NOMO-1 treated with dmso at 0.1 percent for 144 hours (cell line): Measurements from ENCODE around the gene HELT.
"Not testable (repeated sequence)": the region's sequence is repeated elsewhere in the genome, so short reads cannot be mapped to it uniquely, and the experiment has no call there.

Experiments used
- DNase-seq: peaks from one replicate; lab custom pipeline; 2025; ENCODE audit not compliant: unreplicated experiment; lab: John Stamatoyannopoulos, UW

HELT gene

GRCh38 chr4:185035284-185035683 lies 17.0 kb downstream of the HELT start:
- DNase-seq = no peak

GRCh38 chr4:185036019-185036418 lies 17.7 kb downstream of the HELT start:
- DNase-seq = no peak

- no peak for DNase-seq
These were observed 18.6 kb downstream of the HELT start for GRCh38 chr4:185036842-185037241.

GRCh38 chr4:185039508-185040273 lies 21.4 kb downstream of the HELT start:
- DNase-seq = peak; percentile 64

GRCh38 chr4:185040523-185040922 lies 22.2 kb downstream of the HELT start:
- no peak for DNase-seq

GRCh38 chr4:185050286-185050685 lies 32.0 kb downstream of the HELT start:
- not testable (repeated sequence) for DNase-seq

- not testable (repeated sequence) for DNase-seq
These were observed 33.0 kb downstream of the HELT start for GRCh38 chr4:185051283-185051682.

GRCh38 chr4:185053746-185054145 lies 35.5 kb downstream of the HELT start:
- DNase-seq = no peak

- DNase-seq = no peak
These were observed 36.0 kb downstream of the HELT start for GRCh38 chr4:185054272-185054671.

- no peak for DNase-seq
These were observed 36.6 kb downstream of the HELT start for GRCh38 chr4:185054886-185055285.

- no peak for DNase-seq
These were observed 43.3 kb downstream of the HELT start for GRCh38 chr4:185061610-185062009.

- DNase-seq = no peak
These were observed 44.3 kb downstream of the HELT start for GRCh38 chr4:185062606-185063005.

- DNase-seq = no peak
These were observed 47.9 kb downstream of the HELT start for GRCh38 chr4:185066179-185066578.

GRCh38 chr4:185068837-185069236 lies 50.5 kb downstream of the HELT start:
- DNase-seq = no peak
